Fibroblast of skin of right quadriceps (primary cell): ENCODE measurements around the gene NLRP13.

Experiments used
- DNase-seq: peaks from one replicate; pipeline ENCODE4 v3.0.0-alpha.2; 2013

The NLRP13 gene

DNA sequence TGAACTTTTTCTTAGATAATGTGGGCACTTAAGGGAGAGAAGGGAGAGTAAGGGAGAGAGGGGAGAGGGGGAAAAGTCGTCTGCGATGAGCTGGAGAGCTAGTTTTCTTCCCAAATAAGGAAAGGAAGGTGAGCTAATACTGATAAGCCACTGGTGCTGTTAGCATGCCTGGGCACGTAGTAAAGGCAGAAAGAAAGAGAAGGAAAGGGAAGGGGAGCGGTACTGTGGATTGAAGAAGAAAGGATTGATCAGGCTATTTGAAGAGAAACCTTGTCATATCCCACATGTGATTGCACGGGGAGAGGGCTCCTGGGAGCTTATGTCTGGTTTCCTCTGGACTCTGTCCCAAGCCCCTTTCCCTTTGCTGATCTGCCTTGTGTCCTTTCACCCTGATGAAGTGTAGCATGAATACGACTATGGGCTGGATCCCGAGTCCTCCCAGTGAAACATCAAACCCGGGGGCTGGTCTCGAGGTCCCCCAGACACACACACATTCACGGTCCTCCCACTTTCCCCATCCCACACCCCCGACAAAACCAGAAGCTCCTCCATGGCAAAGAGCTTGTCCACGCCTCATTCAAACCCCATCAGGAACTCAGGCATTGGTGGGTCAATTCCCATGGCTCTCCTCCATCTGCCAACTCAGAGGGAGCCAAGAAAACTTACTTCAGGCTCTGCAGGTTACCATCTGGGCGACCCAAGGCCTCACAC is 30.6 kb downstream of the NLRP13 start:
- no peak for DNase-seq

DNA sequence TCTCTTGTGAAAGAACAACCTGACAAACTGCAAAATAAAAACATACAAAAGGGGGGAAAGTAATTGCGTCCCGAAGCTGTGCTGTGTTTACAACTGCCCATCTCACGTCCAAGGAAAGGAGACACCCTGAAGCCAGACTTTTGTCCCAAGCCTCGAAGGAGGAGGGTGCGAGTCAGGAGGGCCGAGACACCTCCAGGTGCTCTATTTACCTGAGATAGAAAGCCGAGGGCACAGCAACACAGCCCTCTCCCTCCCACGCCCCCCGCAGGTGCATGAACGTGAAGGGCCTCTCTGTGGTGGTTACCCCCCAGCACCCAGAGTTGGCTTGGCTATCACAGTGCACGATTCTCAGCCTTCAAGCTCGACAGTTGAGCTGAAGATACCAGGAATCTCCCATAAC is 33.2 kb downstream of the NLRP13 start:
- no peak for DNase-seq

DNA sequence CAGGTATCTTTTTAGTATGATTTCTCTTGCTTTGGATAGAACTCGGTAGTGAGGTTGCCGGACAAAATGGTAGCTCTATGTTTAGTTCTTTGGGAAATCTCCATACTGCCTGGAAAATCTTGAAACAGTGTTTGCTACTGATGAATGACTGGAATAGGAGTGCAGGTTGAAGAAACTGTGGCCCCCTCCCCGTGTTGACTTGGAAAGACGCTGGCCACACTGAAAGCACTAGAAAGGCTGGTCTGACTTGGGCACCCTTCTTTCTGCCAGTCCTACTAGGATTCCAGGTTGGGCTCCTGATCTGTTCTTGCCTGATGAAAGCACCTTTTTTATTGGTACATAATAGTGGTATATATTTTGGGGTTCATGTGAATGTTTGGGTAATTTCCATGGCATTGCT is 49.5 kb downstream of the NLRP13 start:
- DNase-seq: no peak

- no peak for DNase-seq
Observed at GRCh38 chr19:55877211-55877610, 54.9 kb downstream of the NLRP13 start.

- DNase-seq: no peak
Observed at GRCh38 chr19:55870736-55871135, 61.4 kb downstream of the NLRP13 start.

GRCh38 chr19:55867101-55867500 is 65.0 kb downstream of the NLRP13 start:
- DNase-seq: no peak

DNA sequence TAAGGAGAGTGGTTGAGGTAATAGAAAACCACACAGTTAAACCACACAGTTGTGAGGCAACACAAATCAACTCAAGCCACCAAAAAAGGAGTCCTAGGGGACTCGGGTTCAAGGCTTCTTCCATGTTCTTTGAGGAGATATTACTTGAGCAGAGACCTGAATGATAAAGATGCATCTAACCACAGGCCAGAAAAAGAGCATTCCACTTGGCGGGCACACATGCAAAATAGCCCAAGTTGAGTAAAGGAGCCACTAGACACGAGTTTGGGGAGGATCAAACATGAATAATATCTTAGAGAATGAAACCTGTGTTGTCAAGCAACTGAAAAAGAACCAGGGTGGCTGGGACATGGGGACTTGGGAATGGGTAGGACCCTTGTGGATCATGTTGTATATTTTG is 65.6 kb downstream of the NLRP13 start:
- DNase-seq: no peak

- no peak for DNase-seq
Observed at GRCh38 chr19:55858969-55859368, 73.2 kb downstream of the NLRP13 start.

DNA sequence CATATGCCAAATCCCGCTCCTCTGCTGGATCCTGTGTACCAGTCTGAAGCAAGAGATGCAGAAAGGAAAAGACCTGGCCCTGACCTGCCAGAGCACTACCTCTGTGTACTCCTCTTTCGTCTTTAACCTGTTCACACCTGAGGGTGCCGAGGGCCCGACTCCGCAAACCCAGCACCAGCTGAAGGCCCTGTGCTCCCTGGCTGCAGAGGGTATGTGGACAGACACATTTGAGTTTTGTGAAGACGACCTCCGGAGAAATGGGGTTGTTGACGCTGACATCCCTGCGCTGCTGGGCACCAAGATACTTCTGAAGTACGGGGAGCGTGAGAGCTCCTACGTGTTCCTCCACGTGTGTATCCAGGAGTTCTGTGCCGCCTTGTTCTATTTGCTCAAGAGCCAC is 73.7 kb downstream of the NLRP13 start:
- DNase-seq: no peak

- DNase-seq: no peak
Observed at GRCh38 chr19:55857974-55858373, 74.2 kb downstream of the NLRP13 start.

DNA sequence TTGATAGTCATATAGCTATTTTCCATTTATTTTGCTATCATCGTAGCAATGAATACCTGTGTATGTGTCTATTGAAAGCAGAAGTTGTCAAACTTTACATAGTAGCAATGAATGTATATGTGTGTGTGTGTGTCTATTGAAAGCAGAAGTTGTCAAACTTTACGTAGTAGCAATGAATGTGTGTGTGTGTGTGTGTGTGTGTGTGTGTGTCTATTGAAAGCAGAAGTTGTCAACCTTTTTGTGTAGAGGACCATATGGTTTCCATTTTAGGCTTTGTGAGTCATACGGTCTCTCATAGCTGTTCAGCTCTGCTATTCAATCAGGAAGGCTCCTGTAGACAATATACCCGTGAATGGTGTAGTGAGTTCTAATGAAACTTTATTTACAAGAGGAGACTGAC is 75.0 kb downstream of the NLRP13 start:
- DNase-seq: no peak

- DNase-seq: no peak
Observed at GRCh38 chr19:55855160-55855559, 77.0 kb downstream of the NLRP13 start.
